ENCODE results near the gene KLHDC4. TPM values are rescaled to one million over a fixed set of nuclear protein-coding genes. Genes with fewer than 3 reads are reported as not detected.

KLHDC4 gene
- total and polyA plus RNA-seq, 10 of the 15 experiments (the other 5 are each of a cell fraction or from before 2014, with no cell fraction given) = 0.80 to 62.1 (median 32.8) TPM

DNA sequence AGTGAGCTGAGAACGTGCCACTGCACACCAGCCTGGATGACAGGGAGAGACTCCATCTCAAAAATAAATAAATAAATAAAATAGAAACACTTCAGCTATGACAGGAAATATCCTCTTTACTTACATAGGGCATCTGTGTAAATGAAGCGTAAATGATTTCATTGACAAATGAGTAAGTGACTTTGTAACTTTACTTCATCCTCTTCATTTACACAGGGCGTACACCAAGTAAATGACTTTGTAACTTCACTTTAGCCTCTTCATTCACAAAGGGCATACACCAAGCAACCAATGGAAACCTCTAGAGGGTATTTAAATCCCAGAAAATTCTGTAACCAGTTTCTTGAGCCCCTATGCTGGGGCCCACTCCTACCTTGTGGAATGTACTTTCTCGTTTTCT lies 16.2 kb upstream of the KLHDC4 start (continued):
- TF ChIP-seq IKZF2 (IDR thresholded peaks at IDR 0.05) = no peak
- TF ChIP-seq, protein P1, sequence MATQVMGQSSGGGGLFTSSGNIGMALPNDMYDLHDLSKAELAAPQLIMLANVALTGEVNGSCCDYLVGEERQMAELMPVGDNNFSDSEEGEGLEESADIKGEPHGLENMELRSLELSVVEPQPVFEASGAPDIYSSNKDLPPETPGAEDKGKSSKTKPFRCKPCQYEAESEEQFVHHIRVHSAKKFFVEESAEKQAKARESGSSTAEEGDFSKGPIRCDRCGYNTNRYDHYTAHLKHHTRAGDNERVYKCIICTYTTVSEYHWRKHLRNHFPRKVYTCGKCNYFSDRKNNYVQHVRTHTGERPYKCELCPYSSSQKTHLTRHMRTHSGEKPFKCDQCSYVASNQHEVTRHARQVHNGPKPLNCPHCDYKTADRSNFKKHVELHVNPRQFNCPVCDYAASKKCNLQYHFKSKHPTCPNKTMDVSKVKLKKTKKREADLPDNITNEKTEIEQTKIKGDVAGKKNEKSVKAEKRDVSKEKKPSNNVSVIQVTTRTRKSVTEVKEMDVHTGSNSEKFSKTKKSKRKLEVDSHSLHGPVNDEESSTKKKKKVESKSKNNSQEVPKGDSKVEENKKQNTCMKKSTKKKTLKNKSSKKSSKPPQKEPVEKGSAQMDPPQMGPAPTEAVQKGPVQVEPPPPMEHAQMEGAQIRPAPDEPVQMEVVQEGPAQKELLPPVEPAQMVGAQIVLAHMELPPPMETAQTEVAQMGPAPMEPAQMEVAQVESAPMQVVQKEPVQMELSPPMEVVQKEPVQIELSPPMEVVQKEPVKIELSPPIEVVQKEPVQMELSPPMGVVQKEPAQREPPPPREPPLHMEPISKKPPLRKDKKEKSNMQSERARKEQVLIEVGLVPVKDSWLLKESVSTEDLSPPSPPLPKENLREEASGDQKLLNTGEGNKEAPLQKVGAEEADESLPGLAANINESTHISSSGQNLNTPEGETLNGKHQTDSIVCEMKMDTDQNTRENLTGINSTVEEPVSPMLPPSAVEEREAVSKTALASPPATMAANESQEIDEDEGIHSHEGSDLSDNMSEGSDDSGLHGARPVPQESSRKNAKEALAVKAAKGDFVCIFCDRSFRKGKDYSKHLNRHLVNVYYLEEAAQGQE (IDR thresholded peaks at IDR 0.05; ENCODE audit: low read depth, low read length) = no peak
- TF ChIP-seq EZH2 (IDR thresholded peaks at IDR 0.05; ENCODE audit: borderline replicate concordance, control insufficient read depth, low read depth, low read length) = no peak
- TF ChIP-seq, protein P2, sequence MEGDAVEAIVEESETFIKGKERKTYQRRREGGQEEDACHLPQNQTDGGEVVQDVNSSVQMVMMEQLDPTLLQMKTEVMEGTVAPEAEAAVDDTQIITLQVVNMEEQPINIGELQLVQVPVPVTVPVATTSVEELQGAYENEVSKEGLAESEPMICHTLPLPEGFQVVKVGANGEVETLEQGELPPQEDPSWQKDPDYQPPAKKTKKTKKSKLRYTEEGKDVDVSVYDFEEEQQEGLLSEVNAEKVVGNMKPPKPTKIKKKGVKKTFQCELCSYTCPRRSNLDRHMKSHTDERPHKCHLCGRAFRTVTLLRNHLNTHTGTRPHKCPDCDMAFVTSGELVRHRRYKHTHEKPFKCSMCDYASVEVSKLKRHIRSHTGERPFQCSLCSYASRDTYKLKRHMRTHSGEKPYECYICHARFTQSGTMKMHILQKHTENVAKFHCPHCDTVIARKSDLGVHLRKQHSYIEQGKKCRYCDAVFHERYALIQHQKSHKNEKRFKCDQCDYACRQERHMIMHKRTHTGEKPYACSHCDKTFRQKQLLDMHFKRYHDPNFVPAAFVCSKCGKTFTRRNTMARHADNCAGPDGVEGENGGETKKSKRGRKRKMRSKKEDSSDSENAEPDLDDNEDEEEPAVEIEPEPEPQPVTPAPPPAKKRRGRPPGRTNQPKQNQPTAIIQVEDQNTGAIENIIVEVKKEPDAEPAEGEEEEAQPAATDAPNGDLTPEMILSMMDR (IDR thresholded peaks at IDR 0.05 in 2 of 3, conservative IDR thresholded peaks at IDR 0.05 in 1 of 3; ENCODE audit: control insufficient read depth in 2 of 3, extremely low read depth in 1 of 3, insufficient read depth in 1 of 3, low read depth in 3 of 3, low read length in 3 of 3) = no peak
- no peak for TF ChIP-seq HDAC2 (IDR thresholded peaks at IDR 0.05)
- TF ChIP-seq STAT1 (conservative IDR thresholded peaks at IDR 0.05) = no peak
- TF ChIP-seq, protein P3, sequence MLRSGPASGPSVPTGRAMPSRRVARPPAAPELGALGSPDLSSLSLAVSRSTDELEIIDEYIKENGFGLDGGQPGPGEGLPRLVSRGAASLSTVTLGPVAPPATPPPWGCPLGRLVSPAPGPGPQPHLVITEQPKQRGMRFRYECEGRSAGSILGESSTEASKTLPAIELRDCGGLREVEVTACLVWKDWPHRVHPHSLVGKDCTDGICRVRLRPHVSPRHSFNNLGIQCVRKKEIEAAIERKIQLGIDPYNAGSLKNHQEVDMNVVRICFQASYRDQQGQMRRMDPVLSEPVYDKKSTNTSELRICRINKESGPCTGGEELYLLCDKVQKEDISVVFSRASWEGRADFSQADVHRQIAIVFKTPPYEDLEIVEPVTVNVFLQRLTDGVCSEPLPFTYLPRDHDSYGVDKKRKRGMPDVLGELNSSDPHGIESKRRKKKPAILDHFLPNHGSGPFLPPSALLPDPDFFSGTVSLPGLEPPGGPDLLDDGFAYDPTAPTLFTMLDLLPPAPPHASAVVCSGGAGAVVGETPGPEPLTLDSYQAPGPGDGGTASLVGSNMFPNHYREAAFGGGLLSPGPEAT (IDR thresholded peaks at IDR 0.05; ENCODE audit: low read depth) = no peak

All from GM12878 (cell line).